Fibroblast of skin of scalp (primary cell): Measurements from ENCODE around the gene TBXA2R.
"Not testable (repeated sequence)": the region's sequence is repeated elsewhere in the genome, so short reads cannot be mapped to it uniquely, and the experiment has no call there.

Experiments
- DNase-seq: peaks from one replicate; pipeline ENCODE4 v3.0.0-alpha.2; 2013

TBXA2R gene

DNA sequence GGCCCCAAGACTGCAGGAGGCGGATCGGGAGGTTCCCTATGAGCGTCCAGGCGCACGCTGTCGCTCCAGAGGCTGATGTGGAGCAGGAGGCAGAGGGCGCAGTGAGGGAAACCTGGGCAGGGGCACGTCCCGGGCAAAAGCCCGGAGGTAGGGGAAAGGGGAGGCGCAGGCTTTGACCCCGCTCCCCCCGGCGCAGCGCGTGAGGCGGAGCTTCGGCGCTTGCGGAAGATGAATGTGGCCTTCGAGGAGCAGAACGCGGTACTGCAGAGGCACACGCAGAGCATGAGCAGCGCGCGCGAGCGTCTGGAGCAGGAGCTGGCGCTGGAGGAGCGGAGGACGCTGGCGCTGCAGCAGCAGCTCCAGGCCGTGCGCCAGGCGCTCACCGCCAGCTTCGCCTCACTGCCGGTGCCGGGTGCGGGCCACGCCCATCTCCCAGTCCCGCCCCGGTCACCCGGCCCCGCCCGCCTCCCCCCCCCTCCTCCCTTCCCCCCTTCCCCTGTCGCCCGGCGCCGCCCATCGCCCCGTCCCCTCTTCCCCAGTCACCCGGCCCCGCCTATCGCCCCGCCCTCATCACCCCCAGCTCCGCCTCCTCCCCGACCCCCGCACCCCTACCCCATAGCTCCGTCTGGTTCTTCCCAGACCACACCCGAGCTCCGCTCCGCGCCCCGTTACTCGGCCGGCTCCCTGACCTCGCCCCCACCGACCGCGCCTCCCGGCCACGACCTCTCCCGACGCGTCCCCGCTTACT, 29.8 kb downstream of the TBXA2R start:
- peak; percentile 62 for DNase-seq

DNA sequence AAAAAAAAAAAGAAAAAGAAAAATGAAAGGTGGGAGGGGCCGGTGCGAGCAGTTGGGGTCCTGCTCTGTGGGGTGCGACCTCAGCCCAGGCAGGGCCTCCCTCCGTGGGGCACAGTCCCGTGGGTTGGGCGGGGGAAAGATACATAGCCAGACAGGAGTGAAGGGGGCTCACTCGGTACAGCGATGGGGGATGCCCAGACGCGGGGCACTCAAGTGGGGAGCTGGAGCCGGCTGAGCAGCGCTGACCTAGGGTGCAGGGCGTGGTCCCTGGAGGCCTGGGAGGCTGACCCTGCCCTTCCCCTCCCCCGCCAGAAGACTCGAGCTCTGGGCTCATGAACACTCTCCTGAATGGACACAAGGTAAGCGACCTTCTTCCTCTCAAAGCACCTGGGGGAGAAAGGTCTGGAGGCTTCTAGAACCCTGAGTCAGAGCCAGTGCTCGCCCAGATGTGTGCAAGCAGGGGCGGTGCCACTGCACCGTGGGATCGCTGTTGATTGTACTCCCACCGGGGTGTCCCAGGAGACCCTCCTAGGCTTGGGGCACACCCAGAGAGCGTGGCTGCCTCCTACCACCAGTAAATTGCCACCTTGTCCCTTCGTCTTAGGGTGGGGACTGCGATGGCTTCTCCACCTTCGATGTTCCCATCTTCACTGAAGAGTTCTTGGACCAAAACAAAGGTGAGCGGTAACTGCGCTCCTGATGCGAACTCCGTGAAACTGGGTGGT, 30.6 kb downstream of the TBXA2R start:
- no peak for DNase-seq

GRCh38 chr19:3575260-3575741, 31.4 kb downstream of the TBXA2R start:
- DNase-seq: peak; percentile 41

DNA sequence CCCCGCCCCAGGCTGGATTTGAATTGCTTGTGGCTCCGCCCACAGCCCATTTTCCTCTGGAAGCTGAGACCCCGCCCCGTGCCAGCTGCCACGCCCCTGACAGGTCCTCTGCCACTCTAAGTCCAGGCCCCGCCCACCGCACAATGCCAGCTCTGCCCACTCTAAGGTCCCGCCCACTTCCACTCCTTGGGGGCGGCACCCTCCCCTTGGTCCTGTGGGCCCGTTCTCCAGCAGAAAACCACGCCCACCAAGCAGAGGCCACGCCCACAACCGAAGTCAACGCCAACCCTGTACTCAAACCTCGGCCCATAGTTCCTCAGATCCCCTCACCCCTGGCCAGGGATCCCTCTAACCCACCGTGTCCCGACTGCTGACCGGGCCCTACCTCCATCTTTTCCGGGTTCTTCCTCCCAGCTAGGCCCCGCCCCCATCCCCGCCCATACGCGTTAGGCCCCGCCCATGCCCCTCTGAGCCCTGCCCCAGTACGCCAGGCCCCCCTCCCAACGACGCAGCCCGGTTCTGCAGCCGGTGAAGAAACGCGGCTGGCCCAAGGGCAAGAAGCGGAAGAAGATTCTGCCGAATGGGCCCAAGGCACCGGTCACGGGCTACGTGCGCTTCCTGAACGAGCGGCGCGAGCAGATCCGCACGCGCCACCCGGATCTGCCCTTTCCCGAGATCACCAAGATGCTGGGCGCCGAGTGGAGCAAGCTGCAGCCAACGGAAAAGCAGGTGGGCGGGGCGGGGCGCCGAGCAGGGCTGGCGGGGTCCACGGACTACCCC, 32.6 kb downstream of the TBXA2R start:
- DNase-seq: peak; percentile 94

DNA sequence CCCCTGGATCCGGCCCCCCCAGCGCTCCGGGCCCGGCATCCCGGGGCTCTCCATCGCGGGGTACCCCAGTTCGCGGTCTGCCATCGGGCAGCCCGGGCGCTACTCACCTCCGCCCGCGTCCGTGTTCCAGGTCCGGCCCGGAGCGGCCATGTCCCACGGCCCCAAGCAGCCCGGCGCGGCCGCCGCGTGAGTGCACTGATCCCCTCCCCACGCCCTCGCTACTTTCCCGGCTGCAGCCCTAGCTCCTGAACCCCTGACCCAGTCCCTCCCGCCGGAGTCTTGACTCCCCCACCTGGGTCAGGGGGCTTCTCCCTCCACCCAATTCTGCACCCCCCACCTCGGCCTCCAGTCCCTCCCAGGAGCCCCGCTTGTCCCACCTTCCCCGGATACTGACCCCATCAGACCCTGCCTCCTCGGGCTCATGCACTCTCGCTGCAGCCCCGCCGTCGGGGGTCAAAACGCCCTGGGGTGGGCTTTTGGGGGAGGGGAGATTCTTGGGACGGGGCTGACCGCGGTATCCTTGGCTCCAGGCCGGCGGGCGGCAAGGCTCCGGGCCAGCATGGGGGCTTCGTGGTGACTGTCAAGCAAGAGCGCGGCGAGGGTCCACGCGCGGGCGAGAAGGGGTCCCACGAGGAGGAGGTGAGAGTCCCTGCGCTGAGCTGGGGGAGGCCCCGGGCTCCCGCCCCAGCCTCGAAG, 33.4 kb downstream of the TBXA2R start:
- no peak for DNase-seq

DNA sequence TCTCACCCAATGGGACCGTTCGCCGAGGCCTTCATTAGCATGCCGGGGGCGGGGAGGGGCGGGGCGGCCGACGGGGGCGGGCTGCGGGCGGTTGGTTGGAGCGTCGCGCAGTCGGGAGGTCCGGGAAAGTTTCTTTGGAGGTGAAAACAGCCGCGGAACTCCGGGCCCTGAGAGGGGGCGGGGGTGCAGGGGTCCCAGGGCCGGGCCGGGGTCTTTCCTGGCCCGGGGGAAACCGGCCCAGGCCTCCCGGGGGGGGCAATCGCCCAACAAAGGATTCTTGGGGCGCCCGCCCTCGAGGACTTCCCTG, 33.9 kb downstream of the TBXA2R start, which contains the start of gene HMG20B:
HMG20B (plus strand) TSS at position 90 of the 307 bp plus-strand sequence. CDS start 366 bp downstream, outside the sequence.
- DNase-seq: no peak

- DNase-seq: peak; percentile 100
These were observed 34.4 kb downstream of the TBXA2R start for GRCh38 chr19:3572132-3572854.

DNA sequence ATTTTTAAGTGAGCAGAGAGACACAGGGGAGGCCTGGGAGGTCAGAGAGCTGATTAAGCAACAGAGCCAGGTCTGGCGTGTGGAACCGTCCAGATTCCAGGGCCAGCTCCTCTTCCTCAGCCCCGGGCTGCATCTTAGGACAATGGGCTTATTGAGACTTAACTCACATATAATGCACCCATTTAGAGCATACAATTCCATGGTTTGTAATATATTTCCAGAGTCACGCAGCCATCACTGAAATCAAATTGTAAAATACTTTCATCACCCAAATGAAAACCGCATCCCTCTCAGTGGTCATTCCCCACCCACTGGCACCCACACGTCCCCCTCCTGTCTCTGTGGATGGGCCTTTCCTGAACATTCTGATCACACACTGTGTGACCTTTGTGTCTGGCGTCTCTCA, 36.1 kb downstream of the TBXA2R start:
- DNase-seq: no peak

- DNase-seq: not testable (repeated sequence)
These were observed 36.6 kb downstream of the TBXA2R start for GRCh38 chr19:3570042-3570441.

- DNase-seq: no peak
These were observed 41.5 kb downstream of the TBXA2R start for GRCh38 chr19:3565139-3565538.

GRCh38 chr19:3563709-3564524, 42.8 kb downstream of the TBXA2R start:
- DNase-seq: no peak

GRCh38 chr19:3557461-3558248, 49.0 kb downstream of the TBXA2R start, which contains the start of gene MFSD12:
TSS of gene MFSD12 (minus strand) at chr19:3557586. CDS start at chr19:3557403, 183 bp downstream.
- DNase-seq: peak; percentile 93

DNA sequence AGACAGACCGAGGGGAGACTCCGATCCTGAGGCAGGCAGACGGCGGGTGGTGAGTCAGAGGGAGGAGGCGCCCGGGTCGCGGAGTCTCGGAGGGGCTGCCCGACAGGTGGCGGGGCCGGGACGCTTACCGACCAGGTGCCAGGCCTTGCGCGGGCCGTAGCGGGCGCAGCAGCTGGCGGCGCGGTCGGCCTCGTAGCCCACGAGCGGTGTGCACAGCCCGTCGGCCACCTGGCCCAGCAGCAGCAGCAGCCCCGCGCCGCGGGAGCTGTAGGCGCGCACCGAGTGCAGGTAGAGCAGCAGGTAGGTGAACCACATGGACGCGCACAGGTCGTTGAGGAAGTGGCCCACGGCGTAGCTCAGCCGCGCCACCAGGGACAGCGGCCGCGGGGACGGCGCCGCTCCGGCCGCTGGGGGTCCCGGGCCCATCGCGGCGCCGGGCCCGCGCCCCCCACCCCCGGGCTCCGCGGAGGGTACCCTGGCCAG, 49.7 kb downstream of the TBXA2R start:
- no peak for DNase-seq

- DNase-seq: no peak
These were observed 50.2 kb downstream of the TBXA2R start for GRCh38 chr19:3556423-3556977.

DNA sequence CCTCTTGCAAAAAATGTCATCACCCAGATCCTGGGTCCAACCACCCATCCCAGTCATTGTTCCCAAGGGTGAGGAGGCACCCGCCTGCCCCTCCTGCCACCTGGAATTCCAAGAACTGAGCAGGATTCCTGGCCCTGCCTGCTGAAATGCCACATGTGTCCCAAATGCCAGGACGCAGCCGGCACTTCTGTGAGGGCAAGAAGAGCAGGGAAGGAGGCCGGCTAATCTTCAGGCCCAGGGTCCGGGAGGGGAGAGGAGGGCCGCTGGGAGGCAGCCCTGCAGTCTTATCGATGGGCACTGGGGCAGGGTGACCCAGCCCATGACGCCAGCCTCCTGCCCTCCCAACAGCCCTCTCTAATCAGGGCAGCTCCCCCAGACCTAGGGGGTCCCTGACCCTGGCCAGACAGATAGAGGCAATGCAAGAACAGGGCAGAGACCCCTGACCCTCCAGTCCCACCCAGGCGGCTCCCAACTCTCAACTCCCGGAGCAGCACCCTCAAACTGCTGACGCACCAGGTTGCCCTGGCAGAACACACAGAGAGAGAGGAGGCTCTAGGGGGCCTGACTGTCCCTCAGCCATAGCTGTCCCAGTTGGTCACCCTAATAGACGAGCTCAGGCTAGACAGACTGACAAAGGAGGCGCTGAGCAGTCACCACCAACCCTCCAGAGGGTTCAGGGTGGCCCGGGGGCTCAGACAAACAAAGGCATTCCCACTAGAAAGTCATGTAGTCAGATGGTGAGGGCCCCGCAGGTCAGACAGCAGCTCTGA, 50.8 kb downstream of the TBXA2R start:
- no peak for DNase-seq

- no peak for DNase-seq
These were observed 52.2 kb downstream of the TBXA2R start for GRCh38 chr19:3554254-3555083.

DNA sequence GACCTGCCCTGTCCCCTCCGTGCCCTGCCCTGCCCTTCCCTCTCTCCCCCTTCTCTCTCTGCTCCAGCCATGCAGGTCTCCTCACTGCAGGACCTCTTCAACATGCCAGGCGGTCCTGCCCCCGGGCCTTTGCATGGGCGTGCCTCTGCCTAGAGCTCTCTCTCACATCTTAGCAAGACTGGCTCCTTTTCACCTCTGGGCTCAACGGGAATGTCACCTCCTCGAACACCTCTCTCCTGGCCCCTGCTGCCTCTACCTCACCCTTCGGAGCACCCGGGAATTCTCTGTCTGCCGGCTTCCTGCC, 54.9 kb downstream of the TBXA2R start:
- DNase-seq: no peak
